GM21423 (cell line): ENCODE data around the gene TLE4.
"Not testable (repeated sequence)": the region's sequence is repeated elsewhere in the genome, so short reads cannot be mapped to it uniquely, and the experiment has no call there.

Experiments
- ATAC-seq: cut with Tn5 transposase; IDR thresholded peaks from one replicate; pipeline ENCODE4 v1.9.1; 2021; ENCODE audit warnings: mild to moderate bottlenecking, moderate library complexity; ENCODE audit not compliant: unreplicated experiment

Gene TLE4

DNA sequence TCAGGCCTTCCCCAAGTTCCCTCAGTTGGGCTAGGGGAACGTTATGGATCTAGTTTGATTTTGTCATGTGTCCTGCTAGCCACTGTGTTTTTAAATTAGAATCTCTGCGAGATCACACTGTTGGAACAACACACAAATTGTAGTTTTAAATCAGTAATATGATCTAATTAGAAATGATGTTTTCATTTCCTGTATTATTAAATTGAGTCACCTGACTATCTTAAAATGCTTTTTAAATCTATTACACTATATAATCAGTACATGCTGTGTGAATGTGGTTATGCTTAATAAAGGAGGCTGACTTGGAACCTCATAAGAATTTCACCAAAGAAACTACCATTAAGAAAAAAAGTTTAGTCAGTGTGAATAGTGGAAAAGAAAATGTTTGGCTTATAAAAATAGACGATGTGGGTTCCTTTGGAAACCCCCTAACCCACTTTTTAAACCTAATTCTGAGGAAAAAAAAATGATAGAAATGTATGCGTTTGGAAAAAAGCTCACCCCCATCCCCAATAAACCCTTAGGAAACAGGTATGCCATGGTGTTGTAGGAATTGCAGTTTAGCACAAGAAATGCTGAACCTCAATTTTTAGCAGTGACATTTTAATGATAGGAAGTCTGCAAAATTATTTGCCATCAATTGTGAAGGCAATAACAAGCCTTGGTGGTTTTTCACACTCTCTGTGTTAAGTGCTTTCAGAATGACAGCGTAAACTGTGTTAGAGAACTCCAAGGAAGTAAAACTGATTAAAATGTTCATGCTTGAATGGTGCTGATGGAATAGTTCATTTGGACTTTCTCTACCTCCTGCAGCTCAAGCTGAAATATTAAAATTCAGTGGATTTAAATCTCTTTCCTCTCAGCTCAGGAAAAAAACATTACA, 59.0 kb downstream of the TLE4 start:
- peak; percentile 79 for ATAC-seq

DNA sequence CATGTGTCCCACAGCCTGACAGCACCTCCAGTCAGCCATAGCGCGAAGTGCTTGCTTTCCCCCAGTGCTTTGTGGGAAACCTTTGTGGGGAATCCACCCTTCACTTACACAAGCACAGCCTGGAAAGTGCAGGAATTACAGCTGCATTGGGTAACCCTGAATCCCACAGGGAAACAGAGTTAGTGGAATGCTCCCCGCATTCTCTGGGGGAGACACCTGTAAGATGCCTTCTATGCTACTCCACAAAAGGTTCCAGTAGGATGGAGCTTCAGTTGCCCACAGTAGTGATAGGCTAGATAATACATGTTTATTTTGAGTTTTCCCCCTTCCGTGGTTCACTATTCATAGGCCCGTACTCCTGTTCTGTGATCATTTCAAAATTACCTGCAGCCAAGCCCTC, 60.3 kb downstream of the TLE4 start:
- no peak for ATAC-seq

DNA sequence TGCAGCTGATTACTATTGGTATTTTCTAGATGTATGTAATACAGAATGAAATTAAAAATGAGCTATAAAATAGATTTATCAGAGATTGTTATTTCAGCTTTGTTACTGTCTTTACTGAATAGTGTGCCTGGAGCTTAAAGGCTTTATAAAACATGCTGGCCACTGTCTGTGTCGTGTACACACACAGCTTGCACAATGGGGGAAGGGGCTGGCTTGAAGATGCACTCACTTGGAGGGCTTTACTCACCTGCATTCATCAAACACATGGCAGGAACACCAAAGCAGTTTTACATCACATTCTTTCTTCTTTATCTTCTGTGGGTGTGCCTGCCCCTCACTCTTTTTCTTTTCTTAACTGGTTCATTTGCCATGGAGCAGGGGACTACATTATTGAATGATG, 60.9 kb downstream of the TLE4 start:
- no peak for ATAC-seq

DNA sequence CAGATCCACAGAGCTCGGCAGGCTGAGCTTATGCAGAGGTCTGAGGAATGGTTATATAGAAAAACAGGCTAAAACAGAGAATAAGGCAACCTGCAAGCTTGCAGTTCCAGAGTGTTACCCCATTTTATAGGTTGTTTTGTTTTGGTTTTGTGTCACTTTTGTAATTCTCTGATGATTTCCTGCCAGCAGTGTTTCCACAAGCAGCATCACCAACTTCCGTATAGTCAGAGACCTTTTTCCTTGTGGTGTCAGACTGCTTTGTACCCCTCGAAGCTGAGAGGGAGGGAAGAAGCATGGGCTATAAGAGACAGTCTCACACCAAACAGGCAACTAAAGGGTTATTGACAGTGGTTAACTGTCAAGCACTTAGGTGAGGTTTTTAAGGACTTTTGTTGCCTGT, 61.8 kb downstream of the TLE4 start:
- ATAC-seq: no peak

- ATAC-seq: no peak
Measured at GRCh38 chr9:79637177-79637925, 65.6 kb downstream of the TLE4 start.

- no peak for ATAC-seq
Measured at GRCh38 chr9:79638806-79639205, 67.0 kb downstream of the TLE4 start.

DNA sequence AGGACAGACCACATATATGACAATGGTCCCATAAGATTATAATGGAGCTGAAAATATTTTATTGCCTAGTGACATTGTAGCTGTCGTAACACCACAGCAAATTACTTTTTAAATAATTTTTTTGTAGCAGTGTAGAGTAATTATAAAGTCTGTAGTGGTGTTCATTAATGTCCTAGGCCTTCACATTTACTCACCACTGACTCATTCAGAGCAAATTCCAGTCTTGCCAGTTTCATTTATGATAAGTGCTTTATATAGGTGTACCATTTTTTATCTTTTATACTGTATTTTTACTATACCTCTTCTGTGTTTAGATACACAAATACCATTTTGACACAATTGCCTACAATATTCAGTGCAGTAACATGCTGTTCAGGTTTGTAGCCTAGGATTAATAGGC, 67.6 kb downstream of the TLE4 start:
- no peak for ATAC-seq

DNA sequence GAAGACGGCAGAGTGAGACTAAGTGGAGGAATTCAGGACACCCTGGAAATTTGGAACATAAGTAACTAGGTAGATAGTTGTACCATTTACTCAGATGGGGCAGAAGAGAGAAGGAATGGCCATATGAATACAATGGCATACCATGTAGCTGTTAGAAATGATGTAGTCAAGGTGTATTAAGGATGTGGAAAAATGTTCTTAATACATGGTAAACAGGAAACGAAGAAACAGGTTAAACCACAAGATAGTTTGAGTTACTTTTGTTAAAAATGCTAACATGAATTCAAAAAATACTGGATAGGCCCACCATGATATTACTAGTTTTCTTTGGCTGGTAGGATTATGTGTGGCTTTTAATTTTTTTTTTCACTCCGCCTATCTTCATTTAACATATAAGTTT, 68.3 kb downstream of the TLE4 start:
- not testable (repeated sequence) for ATAC-seq

DNA sequence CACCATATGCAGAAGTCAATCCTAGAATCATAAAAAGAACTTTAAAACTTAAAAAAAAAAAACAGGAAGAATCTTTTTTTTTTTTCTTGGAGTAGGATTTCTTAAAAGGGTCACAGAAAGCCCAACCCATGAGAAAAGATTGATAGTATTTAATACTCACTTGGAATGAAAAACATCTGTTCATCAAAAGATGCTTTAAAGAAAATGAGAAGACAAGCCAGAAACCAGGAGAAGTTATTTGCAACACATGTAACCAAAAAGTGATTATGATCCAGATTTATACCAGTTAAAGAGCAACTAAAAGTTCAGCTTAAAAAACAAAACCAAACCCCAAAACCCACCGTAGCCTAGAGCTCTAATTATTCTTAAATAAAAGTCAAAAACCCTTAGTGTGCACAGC, 69.3 kb downstream of the TLE4 start:
- no peak for ATAC-seq

DNA sequence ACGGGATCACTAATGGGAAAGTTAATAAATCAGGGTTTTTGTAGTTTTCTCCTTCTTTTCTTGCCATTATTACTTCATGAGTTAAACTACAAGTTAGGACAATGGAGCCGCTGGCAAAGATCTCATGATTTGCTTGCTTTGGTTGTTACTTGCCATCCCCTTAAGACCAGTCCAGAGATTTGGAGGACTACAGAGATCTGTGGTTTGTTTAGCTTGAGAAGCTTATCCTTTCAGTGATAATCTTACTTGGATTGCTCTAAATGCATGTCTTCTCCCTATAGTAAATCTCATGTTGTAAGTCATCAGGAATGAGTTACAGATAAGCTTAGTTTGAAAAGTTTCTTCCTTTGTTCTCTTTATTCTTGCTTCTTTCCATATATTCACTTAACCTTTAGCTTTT, 70.9 kb downstream of the TLE4 start:
- no peak for ATAC-seq

- ATAC-seq: no peak
Measured at GRCh38 chr9:79644048-79644447, 72.3 kb downstream of the TLE4 start.

DNA sequence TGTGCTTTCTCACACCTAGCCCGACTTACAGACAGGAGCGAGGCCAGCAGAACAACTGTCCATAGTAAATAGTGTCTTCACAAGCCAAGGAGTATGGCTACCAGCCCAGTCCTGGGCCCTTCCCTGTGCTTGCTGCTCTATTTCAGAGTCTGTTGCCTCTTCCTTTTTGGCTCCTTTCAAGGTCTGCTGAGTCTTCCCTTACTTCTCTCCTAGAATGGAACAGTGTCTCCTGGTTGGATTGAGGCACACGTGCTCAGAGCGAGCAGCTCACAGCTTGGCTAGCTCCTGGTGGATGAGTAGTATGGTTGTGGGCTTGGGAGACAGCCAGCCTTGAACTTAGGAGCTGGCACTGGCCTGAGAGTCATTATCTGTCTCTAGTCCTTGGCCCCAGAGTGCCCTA, 72.8 kb downstream of the TLE4 start:
- ATAC-seq: no peak

DNA sequence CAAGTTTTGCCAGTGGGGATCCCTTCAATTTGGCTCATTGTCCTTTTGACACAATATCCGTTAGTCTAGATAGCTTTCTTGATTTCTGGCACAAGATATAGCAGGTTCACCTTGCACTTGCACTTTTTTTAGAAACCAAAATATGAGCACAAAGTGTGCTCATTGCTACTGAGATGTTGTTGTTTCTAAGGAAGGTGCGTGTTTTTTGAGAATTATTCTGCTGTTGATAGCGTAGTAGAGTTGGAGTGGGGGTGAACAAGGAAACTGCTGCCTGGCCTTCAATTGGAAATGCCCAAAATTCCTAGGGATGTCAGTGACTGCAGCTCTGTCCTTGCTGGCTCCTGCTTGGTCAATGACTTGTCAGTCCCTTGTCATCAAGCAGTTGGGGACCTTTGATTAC, 73.3 kb downstream of the TLE4 start:
- ATAC-seq: no peak

DNA sequence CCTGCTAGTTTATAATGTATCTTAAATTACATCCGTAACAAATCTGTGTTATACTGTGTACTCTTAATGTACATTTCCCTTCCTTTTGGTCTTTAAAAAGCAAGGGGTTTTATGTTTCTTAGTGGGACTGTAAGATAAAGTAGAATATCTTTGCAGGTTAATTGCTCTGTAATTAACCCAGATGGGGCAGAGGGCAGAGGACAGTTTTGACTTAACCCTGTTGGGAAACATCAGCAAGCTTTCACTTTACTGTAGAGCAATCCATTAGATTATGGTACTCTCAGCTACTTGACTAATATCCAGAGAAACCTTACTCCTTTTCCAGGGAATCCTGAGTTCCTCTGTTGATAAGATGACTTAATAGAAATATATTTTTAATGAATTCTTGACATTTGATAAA, 74.3 kb downstream of the TLE4 start:
- no peak for ATAC-seq

DNA sequence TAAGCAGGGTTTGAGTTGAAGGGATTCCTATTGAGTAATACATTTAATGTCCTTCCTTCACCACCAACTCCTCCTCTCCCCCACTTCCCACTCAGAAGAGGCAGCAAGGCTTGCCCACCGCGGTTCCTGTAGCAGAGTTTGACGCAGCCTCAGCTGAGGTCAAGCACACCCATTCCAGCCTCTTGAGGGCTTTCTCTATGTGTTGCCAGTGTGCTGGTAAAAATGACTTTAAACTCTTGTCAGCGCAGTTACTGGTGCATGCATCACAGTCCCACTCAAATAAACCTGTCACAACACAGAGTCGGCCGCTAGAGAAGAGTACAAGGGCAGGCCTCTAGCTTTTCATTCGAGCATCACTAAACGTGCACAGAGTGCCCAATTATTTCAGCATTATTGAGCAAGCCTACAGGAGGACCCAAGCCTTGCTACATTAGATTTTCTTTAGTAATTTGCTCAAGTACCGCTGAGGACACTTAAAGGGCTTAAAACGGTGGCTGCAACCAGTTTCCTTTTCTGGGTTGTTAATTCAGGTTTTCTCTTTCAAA, 79.6 kb downstream of the TLE4 start:
- no peak for ATAC-seq

GRCh38 chr9:79652598-79652997, 80.8 kb downstream of the TLE4 start:
- ATAC-seq: no peak

GRCh38 chr9:79654591-79655382, 83.0 kb downstream of the TLE4 start:
- not testable (repeated sequence) for ATAC-seq

DNA sequence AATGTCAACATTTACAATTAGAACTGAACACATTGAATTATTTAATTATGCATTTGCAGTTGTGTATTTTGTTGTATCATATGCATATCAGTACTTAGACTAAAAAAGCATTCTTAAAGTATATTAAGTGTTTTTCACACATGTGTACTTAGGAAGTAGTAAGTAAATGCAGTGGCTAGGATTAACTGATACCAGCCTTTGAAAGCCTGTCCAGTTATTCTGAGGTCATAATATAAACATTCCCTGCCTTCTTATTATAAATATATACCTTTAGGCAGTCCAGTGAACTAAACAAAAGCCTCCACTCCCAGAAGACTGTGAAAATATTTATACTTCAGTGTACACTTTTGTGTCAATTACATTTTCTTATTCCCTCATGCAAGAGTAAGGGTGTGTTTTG, 83.8 kb downstream of the TLE4 start:
- ATAC-seq: no peak

- no peak for ATAC-seq
Measured at GRCh38 chr9:79656169-79656568, 84.4 kb downstream of the TLE4 start.

- no peak for ATAC-seq
Measured at GRCh38 chr9:79657891-79658290, 86.1 kb downstream of the TLE4 start.

DNA sequence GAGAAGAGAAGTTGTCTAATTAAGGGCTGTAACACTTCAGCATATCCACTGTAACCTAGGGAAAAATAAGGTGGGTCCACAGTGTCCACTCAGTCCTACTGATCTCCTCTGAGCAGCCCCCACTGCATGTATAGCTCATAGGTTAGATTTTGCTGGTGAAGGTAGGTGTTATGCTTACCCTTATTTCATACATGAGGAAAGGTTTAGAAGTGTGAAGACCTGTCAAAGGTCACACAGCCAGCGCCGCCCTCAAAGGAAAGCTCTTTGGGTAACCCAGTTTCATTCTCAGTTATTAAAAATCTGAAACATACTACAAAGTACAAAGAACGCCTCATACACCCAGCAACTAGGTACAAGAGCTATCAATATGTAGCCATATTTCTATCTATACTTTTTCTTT, 87.2 kb downstream of the TLE4 start:
- no peak for ATAC-seq
